GM18498 (cell line): ENCODE data around the gene RBCK1.

Experiments used
- ATAC-seq: cut with Tn5 transposase; IDR thresholded peaks from one replicate; pipeline ENCODE4 v1.9.1; 2021; ENCODE audit warnings: mild to moderate bottlenecking, moderate library complexity; ENCODE audit not compliant: unreplicated experiment

Gene RBCK1

DNA sequence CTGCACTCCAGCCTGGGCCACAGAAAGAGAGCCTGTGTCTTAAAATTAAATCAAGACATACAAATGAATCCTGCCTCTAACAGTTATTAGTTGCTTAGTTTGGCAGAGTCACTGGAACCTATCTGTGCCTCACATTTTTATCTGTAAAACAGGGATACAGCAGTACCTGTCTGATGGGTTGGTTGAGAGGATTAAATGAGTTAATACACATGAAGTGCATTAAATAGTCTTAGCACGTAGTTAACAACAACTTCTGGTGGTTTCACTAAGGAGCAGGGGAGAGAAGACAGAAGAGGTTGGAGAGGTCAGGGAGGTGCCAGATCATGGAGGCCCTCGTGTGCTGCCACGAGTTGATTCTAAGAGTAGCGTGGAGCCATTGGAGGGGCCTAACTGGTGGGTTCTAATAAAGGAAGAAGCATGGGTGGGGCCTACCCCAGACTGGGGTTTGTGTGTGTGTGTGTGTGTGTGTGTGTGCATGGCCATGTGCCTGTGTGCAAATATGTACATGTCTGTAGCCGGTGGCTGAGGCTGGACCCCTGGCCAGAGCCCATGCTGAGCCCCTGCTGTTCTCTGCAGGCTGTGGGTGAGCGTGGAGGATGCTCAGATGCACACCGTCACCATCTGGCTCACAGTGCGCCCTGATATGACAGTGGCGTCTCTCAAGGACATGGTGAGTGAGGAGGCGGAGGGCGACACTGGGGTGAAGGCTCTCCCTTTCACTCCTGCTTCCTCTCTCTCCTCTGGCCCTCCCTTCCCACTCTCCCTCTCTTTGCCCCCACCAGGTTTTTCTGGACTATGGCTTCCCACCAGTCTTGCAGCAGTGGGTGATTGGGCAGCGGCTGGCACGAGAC lies 9.1 kb downstream of the RBCK1 start:
- no peak for ATAC-seq

DNA sequence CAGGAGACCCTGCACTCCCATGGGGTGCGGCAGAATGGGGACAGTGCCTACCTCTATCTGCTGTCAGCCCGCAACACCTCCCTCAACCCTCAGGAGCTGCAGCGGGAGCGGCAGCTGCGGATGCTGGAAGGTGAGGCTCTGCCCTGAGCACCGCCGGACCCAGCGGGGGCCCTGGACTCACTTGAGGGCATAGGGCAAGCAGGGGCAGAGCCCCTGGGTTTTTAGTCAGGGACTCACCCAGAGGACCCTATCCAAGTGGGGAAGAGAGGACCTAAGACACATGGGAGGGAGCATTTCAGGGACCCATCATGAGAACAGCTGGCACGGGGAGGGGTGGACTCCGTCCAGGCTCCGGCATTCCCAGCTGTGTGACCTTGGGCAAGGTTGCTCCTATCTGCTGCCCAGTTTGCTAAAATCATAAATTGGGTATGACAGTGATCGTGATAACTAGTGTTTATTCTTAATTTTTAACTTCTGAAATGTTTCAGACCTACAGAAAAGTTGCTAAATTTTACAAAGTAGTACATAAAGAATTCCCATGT lies 9.8 kb downstream of the RBCK1 start:
- ATAC-seq, result no peak

DNA sequence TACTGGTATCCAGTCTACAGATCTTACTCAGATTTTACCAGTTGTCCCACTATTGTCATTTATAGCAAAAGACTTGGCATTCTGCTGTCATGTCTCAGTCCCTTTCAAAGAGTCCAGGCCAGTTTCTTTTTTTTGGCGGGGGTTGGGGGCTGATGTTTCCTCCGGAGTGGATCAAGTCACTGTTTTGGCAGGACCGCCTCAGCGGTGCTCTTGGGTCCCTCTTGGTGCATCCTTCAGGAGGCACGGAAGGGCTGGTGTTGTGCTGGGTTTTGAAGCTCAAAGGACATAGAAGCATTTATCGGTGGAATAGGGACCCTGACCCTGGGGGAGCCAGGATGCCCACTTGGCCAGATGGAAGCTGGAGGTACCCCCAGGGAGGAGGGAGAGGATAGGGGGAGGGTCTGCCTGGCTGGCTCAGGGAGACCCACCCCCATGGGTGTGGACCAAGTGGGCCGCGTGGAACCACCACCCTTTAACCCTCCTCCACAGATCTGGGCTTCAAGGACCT lies 10.8 kb downstream of the RBCK1 start:
- no peak for ATAC-seq

DNA sequence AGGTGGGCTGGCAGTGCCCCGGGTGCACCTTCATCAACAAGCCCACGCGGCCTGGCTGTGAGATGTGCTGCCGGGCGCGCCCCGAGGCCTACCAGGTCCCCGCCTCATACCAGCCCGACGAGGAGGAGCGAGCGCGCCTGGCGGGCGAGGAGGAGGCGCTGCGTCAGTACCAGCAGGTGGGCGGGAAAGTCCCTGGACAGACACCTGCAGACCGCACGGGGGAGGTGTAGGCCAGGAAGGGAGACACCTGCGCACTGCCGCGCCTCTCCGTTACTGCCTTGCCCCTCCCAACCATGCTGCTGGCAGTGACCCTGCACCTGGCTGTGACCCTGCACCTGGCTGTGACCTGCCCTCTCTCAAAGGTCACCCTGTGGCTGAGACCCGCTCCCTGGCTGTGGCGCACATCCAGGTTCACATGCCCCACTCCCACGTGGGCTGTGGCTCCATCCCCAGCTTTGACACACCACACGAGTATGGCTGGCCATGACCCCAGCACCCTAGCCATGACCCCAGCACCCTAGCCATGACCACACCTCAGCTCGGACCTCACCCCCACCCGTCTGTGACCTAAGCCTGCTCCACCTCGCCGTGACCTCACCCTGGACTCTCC lies 11.6 kb downstream of the RBCK1 start:
- no peak for ATAC-seq

DNA sequence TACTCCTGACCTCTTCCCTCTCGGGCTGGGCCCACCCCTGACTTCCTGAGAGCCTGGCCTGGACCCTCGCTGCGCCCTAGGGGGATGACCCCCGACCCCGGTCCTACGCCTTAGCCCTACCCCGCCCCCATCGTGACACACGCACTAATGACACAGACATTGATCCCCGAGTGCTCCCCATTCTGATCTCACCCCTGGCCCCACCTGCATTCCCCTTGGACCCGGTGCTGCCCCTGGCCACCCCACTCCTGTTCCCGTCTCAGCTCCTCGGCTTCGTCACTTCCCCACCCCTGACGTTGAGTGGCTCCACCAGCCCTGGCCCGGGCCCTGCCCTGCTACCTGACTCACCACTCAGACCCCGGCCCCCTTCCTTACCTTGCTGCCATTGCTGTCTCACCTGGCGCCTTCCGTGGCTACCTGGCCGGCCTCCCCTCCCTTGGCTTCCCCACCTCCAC lies 12.1 kb downstream of the RBCK1 start:
- no peak for ATAC-seq

DNA sequence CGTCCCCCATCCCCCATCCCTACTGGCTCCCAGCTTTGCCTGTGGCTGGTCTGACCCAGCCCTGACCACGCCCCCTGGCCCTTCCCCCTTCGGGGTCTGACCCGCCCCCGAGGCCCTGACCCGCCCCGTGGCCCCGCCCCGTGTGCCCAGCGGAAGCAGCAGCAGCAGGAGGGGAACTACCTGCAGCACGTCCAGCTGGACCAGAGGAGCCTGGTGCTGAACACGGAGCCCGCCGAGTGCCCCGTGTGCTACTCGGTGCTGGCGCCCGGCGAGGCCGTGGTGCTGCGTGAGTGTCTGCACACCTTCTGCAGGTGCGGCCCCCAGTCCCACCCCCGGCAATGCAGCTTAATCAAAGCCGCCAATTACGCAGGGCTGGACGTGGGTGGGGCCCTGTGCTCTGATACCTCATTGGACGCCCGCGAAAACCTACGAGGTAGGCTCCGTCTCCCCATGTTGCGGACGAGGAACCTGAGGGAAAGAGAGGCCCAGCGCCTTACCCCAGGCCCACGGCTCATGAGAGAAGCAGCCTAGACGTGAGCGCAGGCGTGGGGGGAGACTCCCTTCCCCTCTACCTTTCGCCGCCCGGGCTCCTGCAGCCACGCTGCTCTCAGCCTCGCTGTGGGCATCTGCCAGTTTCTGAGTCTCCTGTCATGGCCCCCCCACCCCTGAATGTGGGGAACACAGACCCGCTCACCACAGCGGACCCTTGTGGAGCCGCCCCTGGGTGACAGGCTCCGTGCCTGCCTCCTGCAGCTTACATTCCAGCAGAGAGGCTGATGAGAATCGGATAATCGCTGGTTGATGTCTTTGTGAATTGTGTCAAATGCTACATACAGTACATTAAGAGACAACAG lies 12.8 kb downstream of the RBCK1 start:
- no peak for ATAC-seq

DNA sequence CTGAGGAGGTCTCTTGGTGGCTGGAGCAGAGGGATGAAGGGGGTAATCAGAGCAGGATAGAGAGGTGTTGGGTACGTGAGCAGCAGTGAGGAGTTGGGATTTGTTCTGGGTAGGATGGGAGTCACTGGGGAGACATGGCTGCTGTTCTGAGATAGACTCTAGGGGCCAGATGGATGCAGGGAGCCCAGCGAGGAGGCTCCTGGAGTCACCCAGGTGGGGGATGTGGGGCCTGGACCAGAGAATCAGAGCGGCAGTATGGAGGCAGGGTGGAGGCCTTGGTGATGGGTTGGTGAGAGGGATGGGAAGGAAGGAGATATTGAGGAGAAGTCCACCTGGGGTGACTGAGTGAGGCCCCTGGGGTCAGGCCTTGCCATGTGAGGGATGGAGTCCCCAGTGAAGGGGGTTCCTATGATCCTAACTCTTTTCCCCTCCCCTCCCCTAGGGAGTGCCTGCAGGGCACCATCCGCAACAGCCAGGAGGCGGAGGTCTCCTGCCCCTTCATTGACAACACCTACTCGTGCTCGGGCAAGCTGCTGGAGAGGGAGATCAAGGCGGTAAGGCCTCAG lies 13.7 kb downstream of the RBCK1 start:
- no peak for ATAC-seq

DNA sequence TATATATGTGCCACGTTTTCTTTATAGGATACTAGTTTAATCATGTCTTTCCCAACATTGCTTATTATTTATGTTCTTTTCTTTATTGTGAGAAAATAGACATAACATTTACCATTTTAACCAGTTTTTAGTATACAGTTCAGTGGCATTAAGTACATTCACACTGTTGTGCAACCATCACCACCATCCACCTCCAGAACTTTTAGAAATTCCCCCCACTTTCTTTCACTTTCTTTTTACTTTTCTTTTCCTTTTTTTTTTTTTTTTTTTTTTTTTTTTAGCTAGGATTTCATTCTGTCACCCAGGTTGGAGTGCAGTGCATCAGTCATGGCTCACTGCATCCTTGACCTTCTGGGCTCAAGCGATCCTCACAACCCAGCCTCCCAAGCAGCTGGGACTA lies 18.5 kb downstream of the RBCK1 start:
- ATAC-seq, result no peak

DNA sequence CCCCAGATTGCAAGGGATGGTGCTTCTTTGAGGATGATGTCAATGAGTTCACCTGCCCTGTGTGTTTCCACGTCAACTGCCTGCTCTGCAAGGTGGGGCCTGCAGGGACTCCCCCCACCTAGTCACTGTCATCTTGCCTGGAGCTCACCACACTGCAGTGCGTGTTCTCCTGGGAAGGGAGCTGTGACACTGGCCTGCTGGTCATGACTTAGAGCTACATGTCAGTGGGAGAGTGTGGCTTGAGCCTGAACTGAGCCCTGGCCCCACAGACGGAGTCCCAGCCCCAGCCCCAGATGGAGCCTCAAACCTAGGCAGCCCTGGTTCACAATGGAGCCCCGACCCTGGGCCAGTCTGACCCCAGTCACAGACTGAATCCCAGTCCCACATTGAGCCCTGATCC lies 19.3 kb downstream of the RBCK1 start:
- no peak for ATAC-seq

DNA sequence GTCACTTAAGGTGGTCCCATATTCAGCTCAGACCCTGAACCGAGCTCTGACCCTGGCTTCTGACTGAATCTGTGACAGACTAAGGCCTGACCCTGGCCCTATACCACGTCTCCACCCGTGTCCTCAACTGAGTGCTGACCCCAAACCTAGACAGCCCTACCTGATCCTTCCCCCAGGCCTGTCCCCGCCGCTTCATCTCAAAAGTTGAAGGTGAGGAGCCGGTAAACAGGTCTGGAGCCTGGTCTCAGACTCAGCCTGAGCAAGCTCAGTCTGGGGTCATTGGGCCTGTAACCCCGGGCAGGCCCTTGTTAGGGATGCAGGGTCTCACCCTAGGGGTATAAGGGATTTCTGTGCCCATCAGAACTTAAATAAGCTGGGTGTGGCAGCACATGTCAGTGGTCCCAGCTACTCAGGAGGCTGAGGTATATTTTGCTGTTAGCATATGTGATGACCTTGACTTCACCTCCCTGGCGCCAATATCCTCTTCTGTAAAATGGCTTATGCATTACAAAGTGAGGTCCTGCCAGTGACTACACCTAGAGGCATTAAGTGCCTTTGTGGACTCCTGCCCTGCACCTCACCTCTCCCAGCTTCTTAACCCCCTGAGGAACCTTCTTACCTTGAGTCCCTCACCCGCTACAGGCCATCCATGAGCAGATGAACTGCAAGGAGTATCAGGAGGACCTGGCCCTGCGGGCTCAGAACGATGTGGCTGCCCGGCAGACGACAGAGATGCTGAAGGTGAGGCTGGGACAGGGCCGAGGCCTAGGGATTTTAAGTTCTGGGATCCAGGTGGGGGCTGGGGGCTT lies 20.0 kb downstream of the RBCK1 start:
- no peak for ATAC-seq

DNA sequence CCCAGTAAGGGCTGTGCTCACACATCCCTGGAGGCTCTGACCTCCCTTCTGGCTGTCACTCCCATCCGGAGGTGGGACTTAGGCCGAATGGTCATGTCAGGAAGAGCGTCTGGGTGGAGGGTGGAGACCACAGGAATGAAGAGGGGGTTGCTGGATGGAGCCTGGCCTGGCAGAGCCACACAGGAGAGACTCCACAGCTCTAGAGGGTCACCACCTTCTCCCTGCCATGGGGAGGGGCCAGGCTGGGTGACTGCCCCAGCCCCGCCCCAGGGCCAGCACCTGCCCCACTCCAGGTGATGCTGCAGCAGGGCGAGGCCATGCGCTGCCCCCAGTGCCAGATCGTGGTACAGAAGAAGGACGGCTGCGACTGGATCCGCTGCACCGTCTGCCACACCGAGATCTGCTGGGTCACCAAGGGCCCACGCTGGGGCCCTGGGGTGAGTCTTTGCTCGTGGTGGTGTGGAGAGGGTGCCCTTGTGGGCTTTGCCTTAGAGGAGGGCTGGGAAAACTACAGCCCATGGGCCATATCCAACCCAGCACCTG lies 20.6 kb downstream of the RBCK1 start:
- ATAC-seq, result no peak

DNA sequence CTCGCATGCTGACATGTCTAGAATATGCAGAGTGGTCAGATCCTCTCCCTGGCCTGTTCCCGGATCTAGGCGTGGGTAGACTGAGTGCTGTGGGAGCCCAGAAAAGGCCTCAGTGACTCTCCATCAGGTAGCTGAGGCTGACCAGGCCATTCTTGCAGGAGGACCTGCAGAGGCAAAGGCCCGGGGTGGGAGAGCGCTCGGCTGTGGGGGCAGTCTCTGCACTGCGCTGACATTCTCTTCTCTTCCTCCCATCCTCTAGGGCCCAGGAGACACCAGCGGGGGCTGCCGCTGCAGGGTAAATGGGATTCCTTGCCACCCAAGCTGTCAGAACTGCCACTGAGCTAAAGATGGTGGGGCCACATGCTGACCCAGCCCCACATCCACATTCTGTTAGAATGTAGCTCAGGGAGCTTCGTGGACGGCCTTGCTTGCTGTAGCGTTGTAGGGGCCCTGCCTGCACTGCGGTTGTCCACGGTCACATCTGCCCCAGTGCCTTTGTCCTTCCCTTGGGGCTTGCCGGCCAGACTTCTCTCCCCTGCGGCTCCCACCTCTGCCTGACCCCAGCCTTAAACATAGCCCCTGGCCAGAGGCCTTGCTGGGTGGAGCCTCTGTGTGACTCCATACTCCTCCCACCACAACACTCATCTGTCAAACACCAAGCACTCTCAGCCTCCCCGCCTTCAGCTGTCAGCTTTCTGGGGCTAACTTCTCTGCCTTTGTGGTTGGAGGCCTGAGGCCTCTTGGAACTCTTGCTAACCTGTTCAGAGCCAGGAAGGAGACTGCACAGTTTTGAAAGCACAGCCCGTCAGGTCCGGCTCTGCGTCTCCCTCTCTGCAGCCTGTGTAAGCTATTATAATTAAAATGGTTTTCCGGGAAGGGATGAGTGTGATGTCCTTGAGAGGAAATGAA lies 22.2 kb downstream of the RBCK1 start:
- ATAC-seq, result no peak

DNA sequence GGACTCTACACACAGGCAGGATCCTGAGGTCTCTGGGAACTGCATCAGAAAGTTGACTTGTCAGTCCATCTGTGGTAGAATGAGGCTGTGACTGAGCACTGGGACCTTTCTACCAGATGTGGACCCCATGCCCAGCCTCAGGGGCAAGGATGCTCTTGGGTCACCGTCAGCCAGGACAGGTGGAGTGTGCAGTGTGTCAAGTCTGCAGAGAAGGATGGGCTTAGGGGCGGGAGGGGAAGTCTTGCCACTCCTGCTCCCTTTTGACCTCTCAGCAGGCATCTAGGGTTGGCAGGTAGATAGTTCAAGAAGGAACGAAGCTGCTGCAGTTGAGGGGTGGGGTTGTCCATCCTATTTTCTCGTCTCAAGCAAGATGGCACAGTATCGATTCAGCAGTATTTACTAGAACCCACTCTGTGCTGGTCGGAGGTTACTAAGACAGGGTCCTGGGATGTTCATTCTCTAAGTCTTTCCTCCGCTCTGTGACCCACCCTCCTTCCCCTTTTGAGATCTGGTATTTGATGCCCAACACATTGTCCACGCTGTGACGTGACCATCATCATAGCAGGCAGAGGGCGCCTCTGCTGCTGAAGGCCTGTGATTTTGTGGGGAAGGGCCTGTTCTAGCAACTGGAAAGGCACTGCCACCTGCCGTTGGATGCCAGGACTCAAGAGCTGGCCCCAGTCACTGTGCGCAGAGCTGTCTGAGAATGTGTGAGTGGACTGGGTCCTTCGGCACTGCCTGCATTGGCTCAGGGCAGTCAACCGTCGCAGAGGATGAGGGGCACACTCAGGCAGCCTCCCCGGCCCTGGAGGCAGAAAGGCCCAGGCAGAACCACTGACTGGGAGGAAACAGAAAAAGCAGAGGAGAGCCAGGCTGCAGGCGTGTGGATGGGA lies 23.2 kb downstream of the RBCK1 start:
- no peak for ATAC-seq

DNA sequence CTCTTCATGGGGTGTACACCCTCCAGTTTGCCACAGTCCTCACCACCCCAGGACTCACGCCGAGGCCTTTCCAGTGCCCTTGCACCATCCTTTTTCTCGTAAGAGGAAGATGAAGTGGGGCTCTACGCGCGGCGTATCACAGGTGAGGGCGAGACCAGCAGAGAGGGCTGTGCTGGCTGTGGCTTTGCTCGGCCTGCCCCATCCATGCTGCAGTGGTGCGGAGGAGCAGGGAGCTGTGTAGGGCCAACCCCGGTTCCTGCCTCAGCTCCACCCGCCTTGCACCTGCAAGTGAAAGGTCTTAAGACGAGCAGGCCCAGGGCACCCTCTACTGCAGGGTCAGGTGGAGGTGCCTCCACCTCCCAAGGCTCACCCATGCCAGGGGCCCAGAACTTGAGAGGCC lies 24.1 kb downstream of the RBCK1 start:
- no peak for ATAC-seq

DNA sequence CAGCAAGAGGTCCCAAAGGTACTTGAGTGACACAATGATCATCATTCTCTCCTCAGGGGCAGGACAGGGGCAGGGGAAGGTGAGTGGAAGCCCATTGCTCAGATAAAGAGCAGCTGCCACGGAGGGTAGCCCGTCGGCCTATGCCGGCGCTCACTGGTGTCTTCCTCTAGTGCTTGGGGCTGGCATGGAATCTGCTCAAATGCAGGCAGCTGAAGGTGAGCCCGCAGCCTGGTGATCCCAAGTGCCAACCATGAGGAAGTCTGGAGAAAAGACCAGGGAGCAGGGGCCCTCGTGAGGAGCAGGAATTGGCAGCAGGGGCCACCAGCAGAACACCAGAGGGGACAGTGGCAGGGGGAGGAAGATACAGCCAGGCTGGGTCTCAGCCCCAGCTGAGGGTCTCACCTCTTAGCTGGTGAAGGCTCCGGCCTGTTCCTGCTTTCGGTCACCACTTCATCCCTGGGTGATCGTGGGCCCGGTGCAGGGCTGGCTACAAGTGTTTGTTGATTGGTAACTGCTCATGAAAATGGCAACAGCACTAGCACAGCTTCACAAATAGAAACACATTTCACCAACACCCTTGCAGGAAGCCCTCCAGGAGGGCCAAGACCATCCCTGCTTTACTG lies 24.7 kb downstream of the RBCK1 start:
- ATAC-seq, result no peak

DNA sequence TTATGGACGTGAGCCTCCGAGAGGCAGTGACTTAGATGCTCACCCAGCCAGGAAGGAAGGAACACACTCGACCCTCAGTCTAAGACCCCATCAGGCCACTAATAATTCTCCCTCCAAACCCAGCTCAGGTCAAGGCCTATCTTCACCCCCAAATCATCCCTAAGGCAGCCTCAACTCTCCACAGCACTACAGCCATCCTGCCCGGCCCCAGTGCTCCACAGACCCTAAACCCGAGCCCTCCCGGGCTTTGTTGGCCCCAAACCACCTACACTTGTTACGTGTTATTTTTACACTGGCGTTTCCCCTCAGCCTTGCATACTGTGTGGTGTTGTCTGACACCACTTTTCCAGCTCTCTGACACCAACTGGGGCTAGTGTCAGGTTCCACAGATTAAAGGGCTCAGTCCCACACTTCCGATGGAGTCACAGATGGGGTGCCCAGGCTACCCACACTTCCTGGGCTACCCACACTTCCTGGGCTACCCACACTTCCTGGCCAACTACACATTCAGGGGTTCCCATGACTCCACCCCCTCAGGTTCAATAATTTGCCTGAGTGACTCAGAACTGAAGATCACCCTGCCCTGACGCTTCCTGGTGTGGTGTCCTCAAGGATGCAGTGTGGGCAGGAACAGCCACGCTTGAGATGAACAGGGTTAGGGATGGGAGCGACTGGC lies 25.3 kb downstream of the RBCK1 start:
- ATAC-seq, result peak; percentile 75

DNA sequence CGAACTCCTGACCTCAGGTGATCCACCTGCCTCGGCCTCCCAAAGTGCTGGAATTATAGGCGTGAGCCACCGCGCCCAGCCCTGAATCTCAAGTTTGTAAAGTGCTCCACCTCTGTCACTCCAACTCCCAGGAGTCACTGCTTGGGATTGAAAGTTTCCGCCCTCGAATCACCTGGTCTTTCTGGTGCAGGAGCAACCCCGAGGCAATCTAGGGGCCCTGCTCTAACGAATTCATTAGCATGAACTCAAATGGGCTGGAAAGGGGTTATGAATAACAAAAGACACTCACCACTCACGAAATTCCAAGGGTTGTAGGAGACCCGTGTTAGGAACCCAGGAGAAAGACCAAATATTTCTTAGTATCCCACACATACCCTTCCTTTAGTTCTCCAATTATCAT lies 26.1 kb downstream of the RBCK1 start:
- no peak for ATAC-seq
